ENCODE data around the gene PTPRG.

DNA sequence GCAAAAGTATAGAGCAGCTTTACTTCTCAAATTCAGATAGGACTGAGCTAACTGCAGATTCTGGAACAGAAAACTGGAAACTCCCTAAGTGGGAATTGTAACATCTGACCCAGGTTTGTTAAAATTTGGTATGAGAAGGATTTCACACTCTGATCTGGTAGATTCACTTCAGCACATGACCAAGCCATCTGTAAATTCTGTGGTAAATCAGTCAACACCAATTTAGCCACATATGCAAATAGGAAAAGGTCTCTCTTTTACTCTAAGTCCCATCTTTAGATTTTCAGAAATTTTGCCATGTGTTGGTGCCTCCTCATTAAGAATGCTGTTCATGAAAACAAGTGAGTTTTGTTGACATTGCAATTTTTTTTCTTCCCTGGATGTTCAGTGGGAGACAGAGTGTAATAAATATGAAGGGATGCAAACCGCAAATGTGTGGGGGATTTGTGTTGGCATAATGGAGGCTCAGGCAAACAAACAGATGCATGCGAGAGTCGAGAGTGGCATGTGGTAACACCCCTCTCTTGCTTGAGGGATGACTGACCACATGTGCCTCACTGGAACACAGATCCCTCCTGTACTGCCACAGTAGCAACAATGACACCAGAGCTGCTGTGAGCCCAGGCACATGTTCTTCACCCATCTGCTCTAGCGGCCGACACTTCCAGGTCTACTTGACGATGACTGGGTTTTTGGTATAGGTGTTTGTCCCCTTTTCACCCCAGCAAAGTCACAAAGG lies 665.4 kb downstream of the PTPRG start:
- TF ChIP-seq POLR2A (IDR thresholded peaks at IDR 0.05; ENCODE audit: low read depth, low read length) (no peak), TAF1 (IDR thresholded peaks at IDR 0.05; ENCODE audit: borderline replicate concordance, low read depth, low read length) (no peak)
